COR-L47 (cell line): Measurements from ENCODE around the gene FBL.
A peak's percentile ranks its signal among the peaks of the same experiment; 100 is the strongest.
"Not testable (repeated sequence)": the region's sequence is repeated elsewhere in the genome, so short reads cannot be mapped to it uniquely, and the experiment has no call there.

ENCODE experiments used
- DNase-seq: peaks from one replicate; lab custom pipeline; 2025; lab: John Stamatoyannopoulos, UW

Gene FBL

GRCh38 chr19:39824143-39825092 is 21.8 kb downstream of the FBL start:
- peak; percentile 96 for DNase-seq

DNA sequence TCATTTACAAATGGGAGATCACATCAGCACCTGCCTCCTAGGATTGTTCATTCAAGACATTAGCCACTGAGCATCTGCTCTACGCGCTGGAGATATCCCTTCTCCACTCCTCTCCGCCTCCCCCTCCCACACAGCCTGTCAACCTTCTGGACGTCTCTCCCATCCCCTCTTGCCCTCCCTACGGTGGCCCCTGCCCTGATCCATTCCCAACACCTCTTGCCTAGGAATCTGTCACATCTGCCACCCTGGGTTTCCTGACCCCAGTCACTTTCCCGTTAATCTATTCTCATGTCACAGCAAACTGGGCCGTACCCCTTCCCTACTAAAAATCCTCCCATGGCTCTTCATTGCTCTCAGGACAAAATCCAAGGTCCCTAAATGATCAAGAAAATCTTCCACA is 22.5 kb downstream of the FBL start:
- no peak for DNase-seq

GRCh38 chr19:39820696-39821095 is 25.5 kb downstream of the FBL start:
- no peak for DNase-seq

GRCh38 chr19:39819786-39820185 is 26.4 kb downstream of the FBL start:
- DNase-seq, result no peak

GRCh38 chr19:39818626-39819097 is 27.5 kb downstream of the FBL start:
- no peak for DNase-seq

DNA sequence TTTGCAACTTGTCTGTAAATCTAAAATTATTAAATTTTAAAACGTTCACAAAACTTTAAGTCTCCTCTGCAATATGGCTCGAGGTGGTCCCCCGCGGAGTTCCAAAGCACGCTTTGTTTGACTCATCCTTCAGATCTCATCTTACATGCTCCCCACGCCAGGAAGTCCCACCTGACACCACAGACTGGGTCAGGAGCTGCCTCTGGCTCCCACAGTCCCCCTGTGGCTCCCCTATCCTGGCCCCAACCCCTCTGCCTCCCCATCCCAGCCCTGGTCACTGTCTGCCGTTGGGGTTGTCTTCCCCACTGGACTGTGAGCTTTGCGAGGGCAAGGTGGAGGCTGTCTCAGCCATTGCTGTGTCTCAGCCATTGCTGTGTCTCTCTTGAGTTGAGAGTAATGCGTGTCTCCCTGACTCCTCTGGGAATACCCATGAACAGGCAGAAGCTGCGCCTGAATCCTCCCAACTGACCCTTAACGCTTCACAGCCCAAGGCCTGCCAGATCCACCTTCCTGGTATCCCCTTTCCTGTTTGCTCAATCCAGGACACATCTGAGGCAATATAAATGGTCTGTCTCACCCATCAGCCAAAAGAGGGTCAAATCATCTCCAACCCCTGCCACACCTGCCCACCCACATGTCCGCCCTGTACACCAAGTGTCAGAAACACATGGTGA is 28.2 kb downstream of the FBL start:
- no peak for DNase-seq

DNA sequence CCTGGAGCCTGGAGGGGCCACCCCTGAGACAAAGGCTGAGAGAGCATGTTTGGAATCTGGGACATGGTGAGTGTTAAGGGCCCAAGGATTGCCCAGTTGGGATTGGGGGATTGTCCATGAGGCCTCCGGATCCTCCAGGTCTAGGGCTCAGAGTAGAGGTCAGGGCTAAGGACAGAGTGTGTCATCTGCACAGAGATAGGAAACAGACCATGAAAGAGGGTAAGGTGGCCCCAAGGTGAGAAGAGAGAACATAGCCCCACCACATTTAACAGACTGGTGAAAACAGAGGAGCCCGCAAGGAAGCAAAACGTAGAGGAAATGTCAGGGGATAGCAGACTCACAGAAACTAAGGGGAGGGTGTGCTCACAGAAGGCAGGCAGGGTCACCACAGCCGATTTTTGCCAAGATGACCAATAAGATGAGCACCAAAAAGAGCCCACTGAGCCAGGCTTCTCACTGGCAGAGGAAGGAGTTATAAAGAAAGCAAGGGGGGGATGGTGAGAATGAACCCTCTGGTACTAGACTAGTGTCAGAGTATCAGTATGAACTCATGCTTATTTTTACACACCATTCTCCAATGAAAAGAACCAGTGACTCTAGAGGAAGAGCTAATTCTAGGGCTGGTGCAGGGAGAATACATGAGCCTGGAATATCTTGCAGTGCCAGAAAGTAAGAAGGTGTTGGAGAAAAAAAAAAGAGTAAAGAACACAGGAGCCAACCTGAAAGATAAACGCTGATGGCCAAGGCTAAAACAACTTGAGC is 29.7 kb downstream of the FBL start:
- no peak for DNase-seq

- no peak for DNase-seq
These were observed 31.6 kb downstream of the FBL start for GRCh38 chr19:39814595-39814994.

DNA sequence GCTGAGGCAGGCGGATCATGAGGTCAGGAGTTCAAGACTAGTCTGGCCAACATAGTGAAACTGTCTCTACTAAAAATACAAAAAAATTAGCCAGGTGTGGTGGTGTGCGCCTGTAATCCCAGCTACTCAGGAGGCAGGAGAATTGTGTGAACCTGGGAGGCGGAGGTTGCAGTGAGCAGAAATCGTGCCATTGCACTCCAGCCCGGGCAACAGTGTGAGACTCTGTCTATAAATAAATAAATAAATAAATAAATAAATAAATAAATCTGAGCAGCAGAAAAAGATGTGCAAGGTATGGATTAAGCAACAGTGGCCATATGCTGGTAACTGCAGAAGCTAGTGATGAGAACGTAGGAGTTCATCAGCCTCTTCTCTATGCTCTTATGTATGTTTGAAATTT is 32.1 kb downstream of the FBL start:
- not testable (repeated sequence) for DNase-seq

- no peak for DNase-seq
These were observed 32.8 kb downstream of the FBL start for GRCh38 chr19:39813264-39813993.

GRCh38 chr19:39811064-39811463 is 35.1 kb downstream of the FBL start:
- DNase-seq, result no peak

DNA sequence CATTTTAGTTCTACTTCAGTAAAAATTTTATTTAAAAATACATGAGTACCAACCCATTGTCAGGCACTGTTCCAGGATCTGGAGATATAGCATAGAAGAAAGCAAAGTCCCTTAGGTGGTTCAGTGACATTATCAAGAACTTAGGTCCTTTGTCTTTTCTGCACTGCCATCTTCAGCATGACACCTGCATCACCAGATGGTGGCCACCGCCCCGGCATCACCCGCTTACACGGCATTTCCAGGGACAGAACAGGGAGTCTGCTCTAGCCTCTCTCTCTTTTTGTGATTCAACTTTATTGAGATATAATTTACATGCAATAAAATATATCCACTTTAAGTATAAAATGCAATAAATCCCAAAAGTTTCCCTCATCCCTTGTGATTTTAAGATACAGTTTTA is 35.8 kb downstream of the FBL start:
- DNase-seq, result no peak

DNA sequence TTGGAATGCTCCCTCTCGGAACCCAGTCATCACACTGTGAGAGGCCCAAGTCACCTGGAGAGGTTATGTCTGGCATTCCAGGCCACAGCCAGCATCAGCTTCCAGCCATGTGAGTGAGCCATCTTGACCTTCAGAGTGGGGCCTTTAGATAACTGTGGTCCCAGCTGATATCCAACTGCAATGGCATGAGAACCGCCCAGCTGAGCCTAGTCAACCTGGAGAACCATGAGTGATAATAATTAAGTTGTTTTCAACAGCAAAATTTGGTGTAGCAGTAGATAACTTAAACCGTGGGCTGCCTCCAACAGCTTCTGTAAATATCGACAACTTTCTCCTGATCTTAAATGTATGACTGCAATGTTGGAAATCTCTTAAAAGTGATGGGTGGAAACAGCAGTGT is 36.8 kb downstream of the FBL start:
- DNase-seq, result no peak

DNA sequence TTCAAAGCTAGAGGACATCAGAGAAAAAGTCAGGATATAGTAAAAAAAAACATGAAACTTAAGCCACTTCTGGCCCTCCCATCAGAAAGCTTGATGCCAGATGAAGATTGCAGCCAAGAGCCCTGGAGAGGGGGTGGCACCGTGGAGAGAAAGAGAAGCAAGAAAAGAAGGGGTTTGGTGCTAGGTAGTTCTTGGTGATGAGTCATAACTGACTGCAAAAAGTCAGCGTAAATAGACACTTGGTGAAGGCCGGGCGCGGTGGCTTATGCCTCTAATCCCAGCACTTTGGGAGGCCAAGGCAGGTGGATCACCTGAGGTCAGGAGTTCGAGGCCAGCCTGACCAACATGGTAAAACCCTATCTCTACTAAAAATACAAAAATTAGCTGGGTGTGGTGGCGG is 37.5 kb downstream of the FBL start:
- DNase-seq, result not testable (repeated sequence)

DNA sequence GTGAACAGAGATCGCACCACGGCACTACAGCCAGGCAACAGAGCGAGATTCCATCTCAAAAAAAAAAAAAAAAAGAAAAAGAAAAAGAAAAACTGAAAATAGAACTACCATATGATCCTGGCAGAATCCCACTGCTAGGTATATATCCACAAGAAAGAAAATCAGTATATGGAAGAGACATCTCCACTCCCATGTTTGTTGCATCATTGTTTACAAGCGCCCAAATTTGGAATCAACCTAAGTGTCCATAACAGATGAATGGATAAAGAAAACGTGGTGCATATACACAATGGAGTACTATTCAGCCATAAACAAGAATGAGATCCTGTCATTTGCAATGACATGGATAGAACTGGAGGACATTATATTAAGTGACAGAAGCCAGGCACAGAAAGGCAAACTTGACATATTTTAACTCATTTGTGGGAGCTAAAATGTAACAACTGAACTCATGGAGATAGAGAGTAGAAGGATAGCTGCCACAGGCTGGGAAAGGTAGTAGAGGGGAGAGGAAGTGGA is 38.3 kb downstream of the FBL start:
- no peak for DNase-seq

GRCh38 chr19:39805104-39805503 is 41.1 kb downstream of the FBL start:
- no peak for DNase-seq

DNA sequence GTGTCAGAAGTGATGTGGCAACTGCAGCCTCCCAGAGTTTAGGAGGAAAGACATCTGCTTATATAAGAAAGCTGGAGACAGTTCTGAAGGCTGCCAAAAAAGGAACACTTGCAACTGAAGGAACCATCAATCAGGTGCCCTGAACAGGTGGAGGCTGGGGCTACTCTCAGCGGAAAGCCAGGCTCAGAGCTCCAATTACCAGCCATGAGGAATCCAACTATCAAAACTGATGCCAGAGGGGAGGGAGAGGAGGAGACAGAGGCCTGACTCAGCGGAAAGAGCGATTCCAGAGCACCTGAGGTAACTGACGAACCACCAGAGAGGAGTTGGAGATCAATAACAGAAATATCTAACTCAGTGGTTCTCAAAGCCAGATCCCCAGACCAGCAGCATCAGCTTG is 43.2 kb downstream of the FBL start:
- no peak for DNase-seq

GRCh38 chr19:39797083-39797482 is 49.1 kb downstream of the FBL start:
- no peak for DNase-seq

- DNase-seq, result no peak
These were observed 50.1 kb downstream of the FBL start for GRCh38 chr19:39796000-39796498.

DNA sequence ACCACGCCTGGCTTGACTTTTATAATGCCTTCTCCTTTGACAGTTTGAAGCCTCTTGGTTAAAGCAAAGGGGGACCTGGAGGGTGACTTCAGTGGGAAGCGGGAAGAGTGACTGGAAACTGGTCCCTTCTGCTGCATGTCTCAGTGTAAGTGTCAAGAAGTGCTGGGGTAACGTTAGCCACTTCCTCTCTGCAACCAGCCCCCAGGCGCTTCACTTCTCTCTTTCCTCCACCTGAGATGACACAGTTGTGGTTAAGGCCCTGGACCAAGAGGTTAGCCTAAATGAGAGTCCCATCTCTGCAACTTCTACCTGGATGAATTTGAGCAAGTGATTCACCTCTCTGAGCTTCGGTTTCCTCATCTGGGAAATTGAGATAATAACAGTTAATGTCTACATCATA is 51.2 kb downstream of the FBL start:
- DNase-seq, result no peak

GRCh38 chr19:39792999-39793546 is 53.1 kb downstream of the FBL start:
- peak; percentile 64 for DNase-seq
